ENCODE measurements around the gene SCML2. TPM values are rescaled to one million over a fixed set of nuclear protein-coding genes. Genes with fewer than 3 reads are reported as not detected.
A peak's percentile ranks its signal among the peaks of the same experiment; 100 is the strongest.
"Not testable (repeated sequence)": the region's sequence is repeated elsewhere in the genome, so short reads cannot be mapped to it uniquely, and the experiment has no call there.

SCML2 gene
- polyA plus RNA-seq (2012; ENCODE audit: insufficient read depth, insufficient read length, low read depth): 7.8 TPM

- no peaks in the 10 kb centered on the region for H3K27me3 ChIP-seq
- no peak for TF ChIP-seq CTCF (IDR thresholded peaks at IDR 0.05; ENCODE audit: low read depth, low read length)
Observed at GRCh38 chrX:18354369-18355223, at the start of gene SCML2. Gene SCML2 (minus strand): TSS chrX:18354688. CDS start chrX:18334071, 20,617 bp downstream.

GRCh38 chrX:18401848-18402213 lies 47.3 kb upstream of the SCML2 start:
- no peak for TF ChIP-seq CTCF (IDR thresholded peaks at IDR 0.05; ENCODE audit: low read depth, low read length)
- no peak overlapping the region for H3K4me3 ChIP-seq (ENCODE audit: low read depth, low read length)
- H3K4me1 ChIP-seq: no peaks in the 10 kb centered on the region
- H3K9me3 ChIP-seq: no peaks in the 10 kb centered on the region
- no peaks in the 10 kb centered on the region for H3K27me3 ChIP-seq
- DNase-seq: no peak
- no peaks in the 10 kb centered on the region for H3K36me3 ChIP-seq

More at GRCh38 chrX:18354369-18355223, at the start of gene SCML2:
- Histone ChIP-seq H3K4me1 (no peaks in the 10 kb centered on the region), H3K9me3 (no peaks in the 10 kb centered on the region), H3K4me3 (ENCODE audit: low read depth, low read length) (peak within 1 kb of the TSS; percentile 61), H3K36me3 (no peaks in the 10 kb centered on the region)
- DNase-seq: peak; percentile 58

- H3K4me1 ChIP-seq: no peaks in the 10 kb centered on the region
- no peak for TF ChIP-seq CTCF (IDR thresholded peaks at IDR 0.05; ENCODE audit: low read depth, low read length)
- no peaks in the 10 kb centered on the region for H3K9me3 ChIP-seq
- no peaks in the 10 kb centered on the region for H3K36me3 ChIP-seq
- H3K27me3 ChIP-seq: no peaks in the 10 kb centered on the region
- H3K4me3 ChIP-seq (ENCODE audit: low read depth, low read length): no peak overlapping the region
- no peak for DNase-seq
Observed at GRCh38 chrX:18394477-18394876, 40.0 kb upstream of the SCML2 start.

- H3K27me3 ChIP-seq: no peaks in the 10 kb centered on the region
- no peaks in the 10 kb centered on the region for H3K4me1 ChIP-seq
- H3K36me3 ChIP-seq: no peaks in the 10 kb centered on the region
- TF ChIP-seq CTCF (IDR thresholded peaks at IDR 0.05; ENCODE audit: low read depth, low read length): peak; percentile 47
- H3K4me3 ChIP-seq (ENCODE audit: low read depth, low read length): no peak overlapping the region
- no peaks in the 10 kb centered on the region for H3K9me3 ChIP-seq
- DNase-seq: peak; percentile 58
Observed at GRCh38 chrX:18390941-18391538, 36.6 kb upstream of the SCML2 start.

GRCh38 chrX:18389966-18390365 lies 35.5 kb upstream of the SCML2 start:
- H3K27me3 ChIP-seq: no peaks in the 10 kb centered on the region
- H3K36me3 ChIP-seq: no peaks in the 10 kb centered on the region
- no peaks in the 10 kb centered on the region for H3K4me1 ChIP-seq
- DNase-seq: no peak
- no peak overlapping the region for H3K4me3 ChIP-seq (ENCODE audit: low read depth, low read length)
- peak; percentile 38 for TF ChIP-seq CTCF (IDR thresholded peaks at IDR 0.05; ENCODE audit: low read depth, low read length)
- H3K9me3 ChIP-seq: no peaks in the 10 kb centered on the region

GRCh38 chrX:18377796-18378195 lies 23.3 kb upstream of the SCML2 start:
- TF ChIP-seq CTCF (IDR thresholded peaks at IDR 0.05; ENCODE audit: low read depth, low read length): peak; percentile 69
- Histone ChIP-seq H3K36me3 (no peaks in the 10 kb centered on the region), H3K27me3 (no peaks in the 10 kb centered on the region), H3K4me1 (no peaks in the 10 kb centered on the region), H3K9me3 (no peaks in the 10 kb centered on the region), H3K4me3 (ENCODE audit: low read depth, low read length) (no peak overlapping the region)
- DNase-seq: peak; percentile 36

- H3K27me3 ChIP-seq; H3K4me1 ChIP-seq; H3K4me3 ChIP-seq (ENCODE audit: low read depth, low read length); H3K36me3 ChIP-seq; H3K9me3 ChIP-seq; DNase-seq: not testable (repeated sequence)
Observed at GRCh38 chrX:18375131-18375805, 20.8 kb upstream of the SCML2 start.

- H3K36me3 ChIP-seq, H3K9me3 ChIP-seq, H3K27me3 ChIP-seq: not testable (repeated sequence)
Observed at GRCh38 chrX:18369096-18369495, 14.6 kb upstream of the SCML2 start.

More at GRCh38 chrX:18369096-18369495, 14.6 kb upstream of the SCML2 start:
- H3K4me3 ChIP-seq (ENCODE audit: low read depth, low read length); H3K4me1 ChIP-seq; DNase-seq: not testable (repeated sequence)
